Fibroblast of villous mesenchyme (primary cell): ENCODE measurements around the gene GRAMD1B. TPM values are rescaled to one million over a fixed set of nuclear protein-coding genes. Genes with fewer than 3 reads are reported as not detected.

Experiments used
- DNase-seq: peaks from one replicate; pipeline ENCODE4 v3.0.0-alpha.2; 2010; ENCODE audit warnings: low read depth
- H3K4me3 ChIP-seq: 2 replicates; pipeline ENCODE4 v1.5.1; 2011; ENCODE audit warnings: low read depth, mild to moderate bottlenecking, low read length
- CTCF ChIP-seq: IDR thresholded peaks from 2 replicates; pipeline ENCODE4 v1.5.1; 2012; ENCODE audit warnings: low read depth, mild to moderate bottlenecking, low read length; ENCODE audit not compliant: insufficient read depth
- total RNA-seq: library from RNA; depleted of rRNA; stranded (reverse); fragments of >200 nt; gene quantifications from 2 replicates; pipeline ENCODE4 v1.2.3, GENCODE V29; 2012

The GRAMD1B gene
- total RNA-seq, 1 donor, result 6.0 TPM

- TF ChIP-seq CTCF, result no peak
- DNase-seq, result no peak
- no peak overlapping the region for H3K4me3 ChIP-seq
Measured at GRCh38 chr11:123404676-123405075, 25.4 kb upstream of the GRAMD1B start.

- no peak overlapping the region for H3K4me3 ChIP-seq
- TF ChIP-seq CTCF, result no peak
- no peak for DNase-seq
Measured at GRCh38 chr11:123405123-123405592, 24.9 kb upstream of the GRAMD1B start.

- no peak overlapping the region for H3K4me3 ChIP-seq
- no peak for TF ChIP-seq CTCF
- no peak for DNase-seq
Measured at GRCh38 chr11:123406441-123407129, 23.5 kb upstream of the GRAMD1B start.

GRCh38 chr11:123407130-123407995, 22.7 kb upstream of the GRAMD1B start:
- H3K4me3 ChIP-seq, result no peak overlapping the region

GRCh38 chr11:123407996-123408597, 22.0 kb upstream of the GRAMD1B start:
- no peak for TF ChIP-seq CTCF
- H3K4me3 ChIP-seq, result no peak overlapping the region
- no peak for DNase-seq

More at GRCh38 chr11:123407130-123407995, 22.7 kb upstream of the GRAMD1B start:
- peak; percentile 59 for DNase-seq
- peak; percentile 66 for TF ChIP-seq CTCF

- DNase-seq, result no peak
- TF ChIP-seq CTCF, result no peak
- no peak overlapping the region for H3K4me3 ChIP-seq
Measured at GRCh38 chr11:123408619-123409455, 21.2 kb upstream of the GRAMD1B start.
